ENCODE measurements around the gene GDE1.
"Not testable (repeated sequence)": the region's sequence is repeated elsewhere in the genome, so short reads cannot be mapped to it uniquely, and the experiment has no call there.

GDE1 gene

DNA sequence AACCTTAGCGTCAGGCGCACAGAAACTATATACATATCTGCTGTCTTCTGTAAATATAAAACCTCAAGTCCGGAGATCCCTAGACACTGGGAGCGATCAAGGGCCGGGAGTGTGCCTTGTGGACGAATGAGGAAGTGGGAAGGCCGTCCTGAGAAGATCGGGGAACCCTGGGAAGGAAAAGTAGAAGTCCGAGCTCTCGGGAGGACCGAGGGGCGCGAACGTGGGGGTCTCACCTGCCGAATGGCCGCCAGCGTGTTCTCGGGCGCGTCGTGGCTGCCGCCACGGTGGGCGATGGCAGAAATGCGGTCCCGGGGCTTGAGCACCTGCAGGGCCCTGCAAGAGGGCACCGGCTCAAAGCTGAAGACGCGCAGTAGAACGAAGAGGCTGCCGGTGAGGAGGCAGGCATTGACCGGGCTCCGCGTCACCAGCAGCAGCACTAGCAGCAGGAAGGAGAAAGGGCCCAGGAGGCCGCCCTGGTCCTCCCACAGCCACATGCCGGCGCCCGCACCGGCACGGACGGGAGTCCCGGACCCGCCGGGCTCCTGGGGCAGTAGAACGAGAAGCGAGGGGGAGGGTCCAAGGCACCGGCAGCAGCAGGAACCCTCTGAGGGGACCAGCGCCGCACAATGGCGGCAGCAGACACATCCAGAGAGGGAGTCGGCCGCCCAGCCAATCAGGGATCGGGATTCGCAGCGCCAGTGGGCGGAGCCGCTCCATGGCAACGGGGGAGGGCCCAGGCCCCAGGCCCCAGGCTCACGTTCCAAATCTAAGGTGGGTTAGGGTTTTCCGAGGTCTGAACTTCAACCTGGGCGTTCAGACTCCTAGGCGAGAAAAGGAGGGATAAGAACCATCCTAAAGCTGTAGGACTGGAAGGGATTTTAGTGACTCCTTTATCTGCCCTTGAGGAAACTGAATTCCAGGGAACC lies at the start of gene GDE1:
TSS of gene GDE1 (minus strand) at position 628 of the 926 bp plus-strand sequence. CDS start at position 494, 134 bp downstream.
- DNase-seq (ENCODE audit: low read depth) = peak; percentile 93

DNA sequence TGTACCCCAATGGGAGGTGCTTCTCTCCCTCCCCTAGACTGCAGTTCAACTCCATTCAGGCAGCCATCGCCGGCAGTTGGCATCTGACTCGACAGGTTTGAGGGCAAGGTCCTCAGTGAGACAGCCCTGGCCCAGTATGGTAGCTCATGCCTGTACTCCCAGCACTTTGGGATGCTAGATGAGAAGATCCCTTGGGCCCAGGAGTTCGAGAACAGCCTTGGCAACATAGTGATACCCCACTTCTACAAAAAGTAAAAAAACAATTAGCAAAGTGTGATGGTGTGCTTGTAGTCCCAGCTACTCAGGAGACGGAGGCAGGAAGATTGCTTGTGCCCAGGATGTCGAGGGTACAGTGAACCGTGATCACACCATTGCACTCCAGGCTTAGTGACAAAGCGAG lies 45.7 kb upstream of the GDE1 start:
- DNase-seq (ENCODE audit: low read depth) = no peak

DNA sequence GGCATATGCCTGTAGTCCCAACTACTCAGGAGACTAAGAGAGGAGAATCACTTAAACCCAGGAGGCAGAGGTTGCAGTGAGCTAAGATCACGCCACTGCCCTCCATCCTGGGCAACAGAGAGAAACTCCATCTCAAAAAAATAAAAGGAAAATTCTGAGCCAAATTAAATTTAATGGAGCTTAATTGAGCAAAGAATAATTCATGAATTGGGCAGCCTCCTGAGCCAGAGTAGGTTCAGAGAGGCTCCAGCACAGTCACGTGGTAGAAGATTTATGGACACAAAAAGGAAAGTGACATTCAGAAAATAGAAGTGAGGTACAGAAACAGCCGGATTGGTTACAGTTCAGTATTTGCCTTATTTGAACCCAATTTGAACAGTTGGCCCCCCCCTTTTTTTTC lies 44.5 kb upstream of the GDE1 start:
- DNase-seq (ENCODE audit: low read depth) = no peak

GRCh38 chr16:19563377-19563776 lies 41.5 kb upstream of the GDE1 start:
- DNase-seq (ENCODE audit: low read depth) = no peak

- DNase-seq (ENCODE audit: low read depth) = no peak
Measured at GRCh38 chr16:19560078-19560477, 38.2 kb upstream of the GDE1 start.

DNA sequence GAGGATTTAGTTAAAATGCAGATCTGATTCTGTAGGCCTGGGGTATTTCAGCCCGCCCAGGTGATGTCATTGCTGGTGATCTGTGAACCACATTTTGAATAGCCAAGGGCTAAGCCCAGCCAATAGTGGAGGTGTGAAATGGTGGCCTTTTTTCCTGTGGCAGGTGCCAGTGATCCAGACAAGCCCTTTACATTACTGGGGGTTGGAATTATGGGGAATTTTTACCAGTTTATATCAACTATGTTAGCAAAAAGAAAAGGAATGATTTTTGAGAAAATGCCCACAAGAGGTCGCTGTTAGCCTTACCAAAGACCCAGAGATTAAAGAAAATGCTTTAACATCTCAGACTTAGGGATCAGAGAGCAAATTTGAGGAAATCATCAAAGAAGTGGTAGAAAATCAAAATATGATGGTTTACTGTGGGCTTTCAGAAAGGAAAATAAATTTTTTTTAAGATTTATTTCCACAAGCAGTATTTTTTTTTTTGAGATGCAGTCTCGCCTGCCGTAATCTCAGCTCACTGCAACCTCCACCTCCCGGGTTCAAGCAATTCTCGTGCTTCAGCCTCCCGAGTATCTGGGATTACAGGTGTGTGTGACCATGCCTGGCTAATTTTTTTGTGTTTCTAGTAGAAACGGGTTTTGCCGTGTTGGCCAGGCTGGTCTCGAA lies 37.5 kb upstream of the GDE1 start:
- DNase-seq (ENCODE audit: low read depth) = peak; percentile 21

GRCh38 chr16:19555938-19556771 lies 34.3 kb upstream of the GDE1 start:
- DNase-seq (ENCODE audit: low read depth) = no peak

- peak; percentile 89 for DNase-seq (ENCODE audit: low read depth)
Measured at GRCh38 chr16:19555186-19555937, 33.5 kb upstream of the GDE1 start, which contains the start of gene VPS35L. Gene VPS35L, plus strand, starts transcription at chr16:19555703. Its CDS starts 27 bp downstream, at chr16:19555730.

DNA sequence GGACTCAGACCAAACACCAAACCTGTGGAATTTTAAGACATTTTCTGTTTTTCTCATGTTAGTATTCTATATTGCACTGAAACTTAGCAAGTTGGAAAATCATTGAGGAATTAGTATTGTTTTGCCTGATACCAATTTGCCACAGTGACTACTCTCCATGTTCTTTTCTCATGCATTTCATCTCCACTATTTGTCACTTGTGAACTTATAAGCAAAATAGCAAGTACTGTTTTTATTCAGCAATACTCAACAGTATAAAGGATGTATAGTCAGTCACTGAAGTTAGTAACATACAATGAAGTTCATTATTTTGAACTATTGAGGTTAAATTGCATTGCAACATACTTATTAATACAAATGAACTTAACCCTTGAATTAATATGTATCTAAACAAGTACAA lies 27.8 kb upstream of the GDE1 start:
- DNase-seq (ENCODE audit: low read depth) = no peak

GRCh38 chr16:19548144-19548543 lies 26.2 kb upstream of the GDE1 start:
- no peak for DNase-seq (ENCODE audit: low read depth)

DNA sequence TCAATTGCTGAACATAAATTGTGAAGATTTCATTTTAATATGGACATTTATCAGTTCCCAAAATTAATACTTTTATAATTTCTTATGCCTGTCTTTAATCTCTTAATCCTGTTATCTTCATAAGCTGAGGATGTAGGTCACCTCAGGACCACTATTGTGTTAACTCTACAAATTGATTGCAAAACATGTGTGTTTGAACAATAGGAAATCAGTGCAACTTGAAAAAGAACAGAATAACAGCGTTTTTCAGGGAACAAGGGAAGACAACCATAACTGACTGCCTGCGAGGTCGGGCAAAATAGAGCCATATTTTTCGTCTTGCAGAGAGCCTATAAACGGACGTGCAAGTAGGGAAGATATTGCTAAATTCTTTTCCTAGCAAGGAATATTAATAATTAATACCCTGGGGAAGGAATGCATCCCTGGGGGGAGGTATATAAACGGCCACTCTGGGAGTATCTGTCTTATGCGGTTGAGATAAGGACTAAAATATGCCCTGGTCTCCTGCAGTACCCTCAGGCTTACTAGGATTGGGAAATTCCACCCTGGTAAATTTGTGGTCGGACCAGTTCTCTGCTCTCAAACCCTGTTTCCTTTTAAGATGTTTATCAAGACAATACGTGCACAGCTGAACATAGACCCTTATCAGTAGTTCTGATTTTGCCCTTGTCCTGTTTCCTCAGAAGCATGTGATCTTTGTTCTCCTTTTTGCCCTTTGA lies 21.5 kb upstream of the GDE1 start:
- not testable (repeated sequence) for DNase-seq (ENCODE audit: low read depth)

DNA sequence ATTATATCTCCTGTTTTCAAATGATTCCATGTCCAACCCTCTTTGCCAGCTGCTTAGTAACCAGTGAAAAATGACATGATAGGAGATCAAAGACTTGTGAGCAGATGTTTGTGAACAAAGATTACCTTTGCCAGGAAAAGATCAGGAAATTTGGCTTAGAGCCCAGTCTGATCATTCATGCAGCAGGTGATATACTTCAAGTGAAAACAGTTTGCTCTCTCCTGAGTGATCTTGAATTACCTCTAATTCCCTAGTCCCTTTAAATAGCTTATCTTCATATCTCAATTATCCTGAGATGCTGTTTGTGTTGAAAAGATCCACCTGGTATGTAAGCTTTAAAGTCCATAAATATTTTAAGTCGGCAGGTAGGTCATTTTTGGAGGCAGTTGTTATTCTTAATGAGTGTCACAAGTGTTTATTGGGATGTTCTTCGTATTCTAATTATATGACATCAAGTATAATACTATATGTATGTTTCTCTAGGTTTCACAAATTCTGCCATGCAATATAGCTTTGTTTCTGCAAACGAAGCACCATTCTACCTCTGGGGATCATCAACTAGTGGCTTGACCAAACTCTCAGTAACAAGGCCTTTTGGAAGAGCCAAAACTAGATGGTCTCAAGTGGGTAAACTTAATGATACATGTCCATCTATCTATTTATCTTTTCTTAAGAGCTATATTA lies 20.4 kb upstream of the GDE1 start:
- no peak for DNase-seq (ENCODE audit: low read depth)

DNA sequence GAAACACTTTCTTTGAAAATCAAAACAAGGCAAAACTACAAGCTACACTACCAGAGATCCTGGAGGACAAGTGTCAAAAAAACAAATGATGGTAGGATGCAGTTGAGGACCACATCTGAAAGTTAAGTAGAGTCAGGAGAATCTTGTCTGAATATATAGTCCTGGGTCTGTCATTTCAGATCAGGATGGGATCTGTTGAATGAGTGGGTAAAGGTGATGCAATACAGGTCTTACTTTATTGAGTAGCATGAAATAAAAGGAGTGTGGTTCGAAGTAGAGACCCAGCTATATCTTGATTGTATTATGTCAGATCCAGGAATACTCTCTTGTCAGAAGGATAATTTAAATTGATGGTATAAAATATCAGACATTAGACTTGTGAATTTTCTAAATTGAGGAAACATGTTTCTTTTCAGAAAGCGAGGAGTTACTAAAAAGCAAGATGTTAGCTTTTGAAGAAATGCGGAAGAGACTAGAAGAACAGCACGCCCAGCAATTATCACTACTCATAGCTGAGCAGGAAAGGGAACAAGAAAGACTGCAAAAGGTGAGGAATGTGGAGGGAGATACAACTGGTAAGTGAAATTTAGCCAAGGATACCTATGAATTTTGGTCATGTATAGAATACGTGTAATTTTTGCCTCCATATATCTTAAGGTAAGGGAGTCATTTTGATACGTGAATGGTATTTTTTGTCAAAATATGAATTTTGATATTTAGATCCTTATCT lies 18.5 kb upstream of the GDE1 start:
- no peak for DNase-seq (ENCODE audit: low read depth)

GRCh38 chr16:19532601-19533000 lies 10.7 kb upstream of the GDE1 start:
- no peak for DNase-seq (ENCODE audit: low read depth)

DNA sequence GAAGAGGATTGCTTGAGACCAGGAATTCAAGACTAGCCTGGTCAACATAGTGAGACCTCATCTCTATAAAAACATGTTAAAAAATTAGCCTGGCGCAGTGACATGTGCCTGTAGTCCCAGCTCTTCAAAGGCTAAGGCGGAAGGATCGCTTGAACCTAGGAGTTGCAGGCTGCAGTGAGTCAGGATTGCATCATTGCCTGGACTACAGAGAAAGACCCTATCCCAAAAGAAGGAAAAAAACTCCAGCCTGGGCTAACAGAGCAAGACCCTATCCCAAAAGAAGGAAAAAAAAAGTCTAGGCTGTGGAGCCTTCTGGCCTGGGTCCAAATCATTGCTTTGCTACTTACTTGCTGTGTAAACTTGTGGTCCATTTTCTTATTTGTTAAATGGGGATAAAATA lies 6.8 kb upstream of the GDE1 start:
- DNase-seq (ENCODE audit: low read depth) = no peak

DNA sequence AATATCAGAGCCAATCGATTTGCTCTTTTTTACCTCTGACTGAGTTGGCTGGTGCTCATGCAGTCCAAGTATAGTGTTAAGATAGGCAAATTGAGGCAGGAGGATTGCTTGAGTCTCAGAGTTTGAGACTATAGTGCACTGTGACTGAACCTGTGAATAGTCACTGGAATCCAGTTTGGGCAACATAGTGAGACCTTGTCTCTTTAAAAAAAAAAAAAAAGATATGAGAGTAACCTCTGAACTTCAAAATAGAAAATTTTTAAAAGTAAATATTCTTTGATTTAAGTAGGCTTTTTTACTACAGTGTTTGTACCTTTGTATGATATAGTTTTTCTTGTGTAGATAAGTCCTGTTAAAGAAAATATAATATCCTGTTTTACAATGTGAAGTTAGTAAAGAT lies 5.3 kb upstream of the GDE1 start:
- DNase-seq (ENCODE audit: low read depth) = no peak

- no peak for DNase-seq (ENCODE audit: low read depth)
Measured at GRCh38 chr16:19525385-19525723, 3.5 kb upstream of the GDE1 start.

DNA sequence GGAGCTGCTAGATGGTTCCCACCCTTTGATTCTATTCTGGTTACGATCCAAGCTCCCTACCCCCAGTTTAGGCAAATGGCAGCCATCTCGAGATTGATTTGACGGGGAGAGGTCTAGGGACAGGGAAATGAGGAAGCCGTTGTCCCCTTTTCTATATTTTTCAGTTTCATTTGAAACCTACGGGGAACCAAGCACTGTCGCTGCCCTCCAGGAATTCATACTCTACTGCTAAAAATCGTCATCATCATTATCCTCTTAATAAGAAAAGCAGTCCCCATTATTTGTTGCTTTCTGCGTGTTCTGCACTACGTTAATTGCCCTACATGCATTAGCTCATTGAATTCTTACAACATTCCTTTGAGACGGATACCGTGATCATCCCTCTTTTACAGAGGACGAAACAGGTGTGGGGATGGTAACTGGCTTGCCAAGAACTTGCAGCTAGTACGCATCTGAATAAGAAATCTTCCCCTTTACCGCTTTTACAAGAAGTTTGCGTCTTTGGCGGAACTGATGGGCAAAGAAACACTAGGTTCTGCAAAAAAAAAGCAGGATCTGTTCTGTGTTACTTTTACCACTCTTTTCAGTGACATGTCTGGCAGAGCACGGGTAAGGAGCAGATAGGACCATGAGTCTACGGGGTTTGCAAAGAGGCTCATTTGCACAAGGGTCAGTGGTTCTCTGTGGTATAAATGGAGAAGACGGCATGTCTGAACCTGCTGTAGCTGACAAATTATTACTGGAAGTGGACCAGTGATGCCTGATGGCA lies 2.9 kb upstream of the GDE1 start:
- no peak for DNase-seq (ENCODE audit: low read depth)

DNA sequence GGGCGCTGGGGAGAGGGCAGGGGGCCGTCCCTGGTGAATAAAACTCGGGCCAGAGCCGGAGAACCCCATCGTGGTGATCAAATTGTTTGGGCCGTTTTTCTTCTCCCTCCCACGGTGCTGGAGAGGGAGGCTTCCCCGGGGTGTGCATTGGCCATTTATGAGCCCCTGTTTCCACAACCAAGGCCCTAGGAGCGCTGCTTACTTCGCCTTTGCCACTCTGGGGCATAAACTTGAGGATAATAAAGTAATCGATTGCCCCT lies 2.4 kb upstream of the GDE1 start:
- DNase-seq (ENCODE audit: low read depth) = no peak
